ENCODE measurements around the gene ADAMTS13.

GRCh38 chr9:133463234-133463863 lies 41.2 kb downstream of the ADAMTS13 start:
- TF ChIP-seq, protein P1, sequence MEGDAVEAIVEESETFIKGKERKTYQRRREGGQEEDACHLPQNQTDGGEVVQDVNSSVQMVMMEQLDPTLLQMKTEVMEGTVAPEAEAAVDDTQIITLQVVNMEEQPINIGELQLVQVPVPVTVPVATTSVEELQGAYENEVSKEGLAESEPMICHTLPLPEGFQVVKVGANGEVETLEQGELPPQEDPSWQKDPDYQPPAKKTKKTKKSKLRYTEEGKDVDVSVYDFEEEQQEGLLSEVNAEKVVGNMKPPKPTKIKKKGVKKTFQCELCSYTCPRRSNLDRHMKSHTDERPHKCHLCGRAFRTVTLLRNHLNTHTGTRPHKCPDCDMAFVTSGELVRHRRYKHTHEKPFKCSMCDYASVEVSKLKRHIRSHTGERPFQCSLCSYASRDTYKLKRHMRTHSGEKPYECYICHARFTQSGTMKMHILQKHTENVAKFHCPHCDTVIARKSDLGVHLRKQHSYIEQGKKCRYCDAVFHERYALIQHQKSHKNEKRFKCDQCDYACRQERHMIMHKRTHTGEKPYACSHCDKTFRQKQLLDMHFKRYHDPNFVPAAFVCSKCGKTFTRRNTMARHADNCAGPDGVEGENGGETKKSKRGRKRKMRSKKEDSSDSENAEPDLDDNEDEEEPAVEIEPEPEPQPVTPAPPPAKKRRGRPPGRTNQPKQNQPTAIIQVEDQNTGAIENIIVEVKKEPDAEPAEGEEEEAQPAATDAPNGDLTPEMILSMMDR (IDR thresholded peaks at IDR 0.05; ENCODE audit: low read depth, low read length, missing input control): no peak
- TF ChIP-seq TAF1 (conservative IDR thresholded peaks at IDR 0.05): no peak
- no peak for TF ChIP-seq YY1 (IDR thresholded peaks at IDR 0.05)
- TF ChIP-seq, protein P2, sequence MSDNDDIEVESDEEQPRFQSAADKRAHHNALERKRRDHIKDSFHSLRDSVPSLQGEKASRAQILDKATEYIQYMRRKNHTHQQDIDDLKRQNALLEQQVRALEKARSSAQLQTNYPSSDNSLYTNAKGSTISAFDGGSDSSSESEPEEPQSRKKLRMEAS (IDR thresholded peaks at IDR 0.05): no peak
- no peak for TF ChIP-seq RXRA (IDR thresholded peaks at IDR 0.05)
- no peak for TF ChIP-seq SP1 (IDR thresholded peaks at IDR 0.05)

Measured in liver (tissue), 3 donors.